NCI-H2107 treated with DMSO at 0.1 percent for 48 hours (cell line): ENCODE measurements around the gene TNS1.

ENCODE experiments used
- DNase-seq: peaks from one replicate; lab custom pipeline; 2025; ENCODE audit not compliant: unreplicated experiment; lab: John Stamatoyannopoulos, UW

Gene TNS1

GRCh38 chr2:217880287-217880889 lies 122.4 kb downstream of the TNS1 start:
- no peak for DNase-seq

DNA sequence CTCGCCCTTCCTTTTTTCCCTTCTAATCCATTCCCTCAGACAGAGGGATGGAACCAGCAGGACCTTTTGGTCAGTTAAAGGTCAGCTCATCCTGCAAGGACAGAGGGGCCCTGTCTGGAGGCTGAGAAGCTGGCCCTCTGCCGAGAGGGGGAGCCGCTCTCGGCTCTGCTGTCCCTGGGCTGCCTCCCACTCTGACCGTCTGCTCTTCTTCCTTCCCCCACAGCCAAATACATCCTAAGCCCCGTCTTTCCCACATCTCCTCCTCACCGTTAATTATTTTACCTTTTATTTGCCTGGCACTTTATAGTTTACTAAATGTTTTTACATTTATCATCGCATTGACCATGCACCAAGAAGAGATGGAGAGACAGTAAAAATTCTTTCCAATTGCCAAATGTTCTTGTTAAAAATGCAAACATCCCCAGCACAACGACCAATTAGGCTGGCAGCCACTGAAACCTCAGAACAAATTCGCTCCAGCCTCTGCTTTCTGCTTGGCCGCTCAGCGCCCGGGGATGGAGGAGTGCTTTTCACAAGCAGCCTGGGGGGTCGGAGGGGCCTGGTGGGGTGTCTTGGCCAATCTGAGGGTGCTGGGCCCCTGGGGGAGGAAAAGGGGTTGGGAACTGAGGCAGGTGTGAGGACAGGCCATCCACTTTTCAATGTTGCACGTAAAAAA lies 123.7 kb downstream of the TNS1 start:
- DNase-seq, result no peak

GRCh38 chr2:217877866-217878265 lies 124.9 kb downstream of the TNS1 start:
- DNase-seq, result no peak

- no peak for DNase-seq
Observed at GRCh38 chr2:217876253-217876570, 126.6 kb downstream of the TNS1 start.

DNA sequence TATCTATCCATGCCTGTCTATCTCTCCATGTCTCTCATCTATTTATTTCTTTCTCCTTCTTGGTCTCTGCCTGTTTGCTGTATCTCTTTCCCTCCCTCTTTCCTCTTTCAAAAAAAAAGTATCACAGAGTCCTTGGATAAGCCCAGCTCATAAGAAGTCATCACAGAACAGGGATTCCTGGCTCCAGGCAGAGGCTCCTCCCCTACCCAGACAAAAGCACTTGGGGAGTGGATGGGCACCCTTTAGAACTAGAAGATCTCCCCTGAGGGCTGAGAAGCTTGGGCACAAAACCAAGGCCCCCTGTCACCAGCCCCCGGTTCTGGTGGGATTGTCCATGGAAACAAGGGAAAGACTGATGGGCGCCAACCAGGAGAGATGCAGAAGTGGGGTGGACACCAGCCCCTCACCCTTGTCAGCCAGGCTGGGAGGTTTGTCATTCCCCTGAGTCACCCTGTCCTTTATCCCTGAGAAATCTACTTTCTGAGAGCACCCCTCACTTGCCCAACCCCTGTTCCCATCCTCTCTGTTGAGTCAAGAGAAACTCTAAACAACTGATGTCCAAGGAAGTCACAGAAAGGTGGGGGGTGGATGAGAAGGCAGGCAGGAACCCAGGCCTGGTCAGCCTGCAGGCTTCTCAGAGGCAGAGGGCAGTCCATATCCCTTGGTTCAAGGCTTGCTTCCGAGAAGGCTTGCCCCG lies 127.1 kb downstream of the TNS1 start:
- no peak for DNase-seq

GRCh38 chr2:217875138-217875537 lies 127.7 kb downstream of the TNS1 start:
- DNase-seq, result no peak

GRCh38 chr2:217873371-217873770 lies 129.4 kb downstream of the TNS1 start:
- DNase-seq, result no peak

GRCh38 chr2:217872319-217872718 lies 130.5 kb downstream of the TNS1 start:
- no peak for DNase-seq

- DNase-seq, result no peak
Observed at GRCh38 chr2:217870528-217871011, 132.2 kb downstream of the TNS1 start.

DNA sequence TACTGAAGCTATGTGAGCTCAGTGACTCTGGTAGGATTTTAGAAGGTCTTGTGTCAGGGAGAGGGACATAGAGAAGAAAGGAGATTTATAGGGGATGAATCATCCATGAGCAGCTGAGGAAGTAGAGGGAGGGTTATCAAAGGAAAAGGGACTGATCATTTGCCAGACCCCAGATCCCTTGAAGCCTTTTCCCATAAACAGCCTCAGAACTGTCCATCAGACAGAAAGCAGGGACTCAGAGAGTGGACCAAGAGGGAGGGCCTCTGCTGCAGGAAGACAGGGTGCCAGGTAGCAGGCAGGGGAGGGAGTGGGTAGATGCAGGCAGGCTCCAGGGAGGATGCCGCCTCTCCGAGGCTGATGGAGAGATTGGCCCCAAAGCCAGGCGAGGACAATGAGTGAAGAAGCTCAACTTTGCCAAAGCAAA lies 133.9 kb downstream of the TNS1 start:
- no peak for DNase-seq

DNA sequence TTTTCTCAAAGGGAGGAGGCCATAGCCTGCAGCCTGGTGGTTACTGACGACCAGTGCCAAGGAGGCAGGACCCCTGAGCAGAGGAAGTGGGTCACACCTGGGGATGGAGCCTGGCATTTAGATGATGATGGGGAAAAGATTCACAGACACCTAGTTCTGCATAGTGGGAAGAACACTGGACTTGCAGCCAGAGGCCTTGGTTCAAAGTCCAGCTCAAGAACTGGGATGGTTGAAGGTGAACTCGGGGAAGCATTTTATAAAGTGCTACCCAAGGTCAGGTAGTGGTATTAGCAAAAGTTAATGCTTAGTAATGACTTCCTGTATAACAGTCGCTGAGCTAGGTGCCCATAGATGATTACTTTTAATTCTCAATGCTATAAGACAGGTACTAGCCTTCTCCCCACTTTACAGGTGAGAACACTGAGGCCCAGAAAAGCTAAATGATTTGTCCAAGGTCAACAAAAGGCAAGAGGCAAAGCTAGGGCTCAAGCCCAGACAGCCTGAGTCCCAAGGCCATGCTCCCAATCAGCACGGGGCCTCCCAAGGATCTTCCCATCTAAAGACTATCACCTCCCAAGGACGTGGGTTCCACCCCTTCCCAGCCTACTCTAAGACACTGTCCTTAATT lies 134.4 kb downstream of the TNS1 start:
- no peak for DNase-seq

- DNase-seq, result no peak
Observed at GRCh38 chr2:217866457-217866856, 136.3 kb downstream of the TNS1 start.

GRCh38 chr2:217864963-217865772 lies 137.6 kb downstream of the TNS1 start:
- no peak for DNase-seq

GRCh38 chr2:217863883-217864282 lies 138.9 kb downstream of the TNS1 start:
- DNase-seq, result no peak

DNA sequence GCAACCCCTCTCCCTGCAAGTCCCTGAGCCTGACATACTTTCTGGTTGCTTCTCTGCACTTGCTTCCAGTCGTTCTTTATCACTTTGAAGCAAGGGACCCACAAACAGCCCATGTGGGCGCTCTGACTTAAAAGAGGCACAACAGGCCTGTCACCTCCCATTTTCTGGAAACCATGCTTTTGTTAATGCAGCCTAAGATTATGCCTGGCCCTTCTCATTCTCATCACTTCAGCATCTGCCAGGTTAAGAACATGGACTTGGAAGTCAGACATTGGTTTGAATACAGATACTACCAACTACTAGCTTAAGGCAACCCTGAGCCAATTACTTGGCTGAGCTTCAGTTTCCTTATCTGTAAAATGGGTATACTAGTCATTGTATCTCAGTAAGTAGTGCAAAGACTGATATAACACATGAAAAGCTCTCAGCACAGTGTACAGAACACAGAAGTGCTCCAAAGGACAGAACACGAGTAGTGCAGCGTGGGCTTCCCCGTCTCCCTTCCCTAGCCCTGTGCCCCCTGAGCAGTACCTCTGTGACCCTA lies 141.4 kb downstream of the TNS1 start:
- DNase-seq, result no peak

DNA sequence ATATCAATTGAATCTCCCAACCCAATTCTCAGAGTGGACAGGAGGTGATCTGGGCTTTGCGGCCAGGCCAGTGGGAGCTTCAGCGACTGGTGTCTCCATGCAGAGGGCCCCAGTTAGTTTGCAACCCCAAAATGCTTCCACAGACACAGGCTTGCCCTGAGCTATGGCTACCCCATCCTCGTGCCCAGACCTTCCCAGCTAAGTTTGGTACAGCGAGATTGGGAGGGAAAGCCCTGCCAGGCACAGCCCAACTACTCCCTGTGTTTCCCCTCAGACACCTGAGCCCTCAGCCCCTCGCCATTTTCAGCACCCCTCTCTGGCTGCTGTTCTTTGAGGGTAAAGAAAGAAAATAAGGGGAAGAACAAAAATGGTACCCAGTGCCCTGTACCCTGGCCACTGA lies 142.9 kb downstream of the TNS1 start:
- no peak for DNase-seq

GRCh38 chr2:217858519-217859491 lies 144.0 kb downstream of the TNS1 start:
- DNase-seq, result peak; percentile 68

GRCh38 chr2:217857624-217858506 lies 144.9 kb downstream of the TNS1 start:
- DNase-seq, result no peak

- no peak for DNase-seq
Observed at GRCh38 chr2:217856871-217857270, 145.9 kb downstream of the TNS1 start.
